Measurements from ENCODE around the gene SPINK7.
"Not testable (repeated sequence)": the region's sequence is repeated elsewhere in the genome, so short reads cannot be mapped to it uniquely, and the experiment has no call there.

SPINK7 gene
- 0 reads per million in 3 donors for total RNA-seq

DNA sequence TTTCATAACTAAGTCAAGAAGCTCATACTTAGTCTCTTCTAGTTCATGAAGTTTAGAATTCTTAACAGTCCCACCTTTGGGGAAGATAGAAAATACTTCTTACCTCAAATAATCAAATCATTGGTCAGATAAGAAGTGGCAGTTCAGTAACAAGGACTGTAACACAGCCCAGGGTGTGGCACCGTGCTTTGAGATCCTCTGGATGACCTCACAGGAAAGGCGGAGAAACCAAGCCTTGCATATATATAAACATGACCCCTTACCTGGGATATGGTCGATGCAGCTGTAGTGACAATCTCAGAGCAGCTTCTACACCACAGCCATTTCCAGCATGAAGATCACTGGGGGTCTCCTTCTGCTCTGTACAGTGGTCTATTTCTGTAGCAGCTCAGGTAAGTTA is at the start of gene SPINK7:
TSS of gene SPINK7 (plus strand) at position 271 of the 400 bp plus-strand sequence. CDS start at position 332, 61 bp downstream.
- Histone ChIP-seq H3K4me3 (ENCODE audit: insufficient read depth, low read depth, low read length, poor library complexity, severe bottlenecking) (no peak within 1 kb of the TSS), H3K4me1 (ENCODE audit: control insufficient read depth, insufficient read depth, low read length, poor library complexity, severe bottlenecking) (no peaks in the 10 kb centered on the region), H3K9me3 (ENCODE audit: control insufficient read depth, low read length) (no peaks in the 10 kb centered on the region), H3K27me3 (replicated peaks; ENCODE audit: control insufficient read depth, insufficient read depth, low read length, poor library complexity, severe bottlenecking) (no peaks in the 10 kb centered on the region), H3K36me3 (ENCODE audit: control insufficient read depth, insufficient read depth, low read length) (no peaks in the 10 kb centered on the region), H3K27ac (ENCODE audit: insufficient read depth, low read length, poor library complexity, severe bottlenecking) (no peak within 1 kb of the TSS)
- no peak for DNase-seq

DNA sequence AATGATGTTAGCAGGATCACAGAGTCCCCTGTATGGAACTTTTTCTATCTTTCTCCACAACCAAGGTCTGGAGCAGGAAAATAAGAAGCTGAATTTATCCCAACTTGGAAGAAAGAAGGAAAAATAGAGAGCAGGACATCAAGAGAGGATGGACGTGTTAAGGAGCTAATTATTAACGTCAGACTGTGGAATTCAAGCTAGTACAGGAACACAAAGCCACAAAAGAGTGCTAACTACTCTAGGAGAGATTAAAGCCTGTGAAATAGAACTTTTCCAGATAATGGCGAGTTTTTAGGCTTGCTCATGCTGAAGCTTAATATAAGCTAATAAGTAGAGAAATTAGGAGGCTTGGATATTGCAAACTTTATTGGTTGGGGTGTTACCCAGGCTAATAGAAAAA is 44.3 kb upstream of the SPINK7 start:
- Histone ChIP-seq H3K4me3 (ENCODE audit: insufficient read depth, low read depth, low read length, poor library complexity, severe bottlenecking) (no peak overlapping the region), H3K4me1 (ENCODE audit: control insufficient read depth, insufficient read depth, low read length, poor library complexity, severe bottlenecking) (no peaks in the 10 kb centered on the region), H3K27me3 (replicated peaks; ENCODE audit: control insufficient read depth, insufficient read depth, low read length, poor library complexity, severe bottlenecking) (no peaks in the 10 kb centered on the region), H3K27ac (ENCODE audit: insufficient read depth, low read length, poor library complexity, severe bottlenecking) (no peak overlapping the region), H3K9me3 (ENCODE audit: control insufficient read depth, low read length) (no peaks in the 10 kb centered on the region), H3K36me3 (ENCODE audit: control insufficient read depth, insufficient read depth, low read length) (no peaks in the 10 kb centered on the region)
- no peak for DNase-seq

GRCh38 chr5:148268566-148268965 is 43.7 kb upstream of the SPINK7 start, which contains the start of gene SPINK13:
SPINK13 (plus strand) TSS chr5:148268794; CDS start chr5:148270073, 1,279 bp downstream.
- no peaks in the 10 kb centered on the region for H3K4me1 ChIP-seq (ENCODE audit: control insufficient read depth, insufficient read depth, low read length, poor library complexity, severe bottlenecking)
- H3K27ac ChIP-seq (ENCODE audit: insufficient read depth, low read length, poor library complexity, severe bottlenecking): no peak within 1 kb of the TSS
- no peaks in the 10 kb centered on the region for H3K27me3 ChIP-seq (replicated peaks; ENCODE audit: control insufficient read depth, insufficient read depth, low read length, poor library complexity, severe bottlenecking)
- no peak for DNase-seq
- H3K4me3 ChIP-seq (ENCODE audit: insufficient read depth, low read depth, low read length, poor library complexity, severe bottlenecking): no peak within 1 kb of the TSS
- H3K9me3 ChIP-seq (ENCODE audit: control insufficient read depth, low read length): no peaks in the 10 kb centered on the region
- H3K36me3 ChIP-seq (ENCODE audit: control insufficient read depth, insufficient read depth, low read length): no peaks in the 10 kb centered on the region

GRCh38 chr5:148275129-148275528 is 37.1 kb upstream of the SPINK7 start:
- H3K27ac ChIP-seq (ENCODE audit: insufficient read depth, low read length, poor library complexity, severe bottlenecking); H3K4me3 ChIP-seq (ENCODE audit: insufficient read depth, low read depth, low read length, poor library complexity, severe bottlenecking); DNase-seq; H3K27me3 ChIP-seq (replicated peaks; ENCODE audit: control insufficient read depth, insufficient read depth, low read length, poor library complexity, severe bottlenecking); H3K4me1 ChIP-seq (ENCODE audit: control insufficient read depth, insufficient read depth, low read length, poor library complexity, severe bottlenecking); H3K36me3 ChIP-seq (ENCODE audit: control insufficient read depth, insufficient read depth, low read length); H3K9me3 ChIP-seq (ENCODE audit: control insufficient read depth, low read length): not testable (repeated sequence)

GRCh38 chr5:148280893-148281292 is 31.3 kb upstream of the SPINK7 start:
- not testable (repeated sequence) for H3K27ac ChIP-seq (ENCODE audit: insufficient read depth, low read length, poor library complexity, severe bottlenecking); H3K27me3 ChIP-seq (replicated peaks; ENCODE audit: control insufficient read depth, insufficient read depth, low read length, poor library complexity, severe bottlenecking); DNase-seq; H3K4me1 ChIP-seq (ENCODE audit: control insufficient read depth, insufficient read depth, low read length, poor library complexity, severe bottlenecking); H3K36me3 ChIP-seq (ENCODE audit: control insufficient read depth, insufficient read depth, low read length); H3K9me3 ChIP-seq (ENCODE audit: control insufficient read depth, low read length); H3K4me3 ChIP-seq (ENCODE audit: insufficient read depth, low read depth, low read length, poor library complexity, severe bottlenecking)

GRCh38 chr5:148281336-148281735 is 30.9 kb upstream of the SPINK7 start:
- not testable (repeated sequence) for H3K4me1 ChIP-seq (ENCODE audit: control insufficient read depth, insufficient read depth, low read length, poor library complexity, severe bottlenecking); H3K9me3 ChIP-seq (ENCODE audit: control insufficient read depth, low read length); H3K36me3 ChIP-seq (ENCODE audit: control insufficient read depth, insufficient read depth, low read length); H3K27ac ChIP-seq (ENCODE audit: insufficient read depth, low read length, poor library complexity, severe bottlenecking); H3K27me3 ChIP-seq (replicated peaks; ENCODE audit: control insufficient read depth, insufficient read depth, low read length, poor library complexity, severe bottlenecking); H3K4me3 ChIP-seq (ENCODE audit: insufficient read depth, low read depth, low read length, poor library complexity, severe bottlenecking); DNase-seq

- Histone ChIP-seq H3K36me3 (ENCODE audit: control insufficient read depth, insufficient read depth, low read length) (no peaks in the 10 kb centered on the region), H3K27ac (ENCODE audit: insufficient read depth, low read length, poor library complexity, severe bottlenecking) (no peak overlapping the region), H3K9me3 (ENCODE audit: control insufficient read depth, low read length) (no peaks in the 10 kb centered on the region), H3K4me1 (ENCODE audit: control insufficient read depth, insufficient read depth, low read length, poor library complexity, severe bottlenecking) (no peaks in the 10 kb centered on the region), H3K4me3 (ENCODE audit: insufficient read depth, low read depth, low read length, poor library complexity, severe bottlenecking) (no peak overlapping the region), H3K27me3 (replicated peaks; ENCODE audit: control insufficient read depth, insufficient read depth, low read length, poor library complexity, severe bottlenecking) (no peaks in the 10 kb centered on the region)
- no peak for DNase-seq
Measured at GRCh38 chr5:148290271-148291195, 21.7 kb upstream of the SPINK7 start.

- no peaks in the 10 kb centered on the region for H3K4me1 ChIP-seq (ENCODE audit: control insufficient read depth, insufficient read depth, low read length, poor library complexity, severe bottlenecking)
- H3K9me3 ChIP-seq (ENCODE audit: control insufficient read depth, low read length): no peaks in the 10 kb centered on the region
- no peak for DNase-seq
- no peak overlapping the region for H3K27ac ChIP-seq (ENCODE audit: insufficient read depth, low read length, poor library complexity, severe bottlenecking)
- H3K27me3 ChIP-seq (replicated peaks; ENCODE audit: control insufficient read depth, insufficient read depth, low read length, poor library complexity, severe bottlenecking): no peaks in the 10 kb centered on the region
- no peaks in the 10 kb centered on the region for H3K36me3 ChIP-seq (ENCODE audit: control insufficient read depth, insufficient read depth, low read length)
- no peak overlapping the region for H3K4me3 ChIP-seq (ENCODE audit: insufficient read depth, low read depth, low read length, poor library complexity, severe bottlenecking)
Measured at GRCh38 chr5:148297731-148298130, 14.5 kb upstream of the SPINK7 start.

DNA sequence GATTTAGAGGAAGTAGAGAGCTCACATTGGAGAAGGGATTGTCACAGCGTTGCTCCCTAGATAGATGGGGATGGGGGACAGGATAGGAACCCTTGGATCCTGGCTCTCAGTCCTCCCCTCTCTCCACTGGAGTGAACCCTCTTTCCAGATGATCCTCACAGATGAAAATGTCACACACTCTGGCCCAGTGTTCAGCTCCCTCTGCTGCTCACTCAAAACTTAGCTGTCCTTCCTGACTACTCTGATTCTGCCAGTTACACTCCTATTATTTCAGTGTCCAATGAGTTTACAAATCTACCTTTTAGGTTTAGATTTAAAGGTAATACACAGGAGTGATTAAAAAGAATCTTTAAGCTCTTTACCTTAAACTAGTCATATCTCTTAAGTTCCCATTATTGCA is 5.8 kb upstream of the SPINK7 start:
- Histone ChIP-seq H3K36me3 (ENCODE audit: control insufficient read depth, insufficient read depth, low read length) (no peaks in the 10 kb centered on the region), H3K4me1 (ENCODE audit: control insufficient read depth, insufficient read depth, low read length, poor library complexity, severe bottlenecking) (no peaks in the 10 kb centered on the region), H3K9me3 (ENCODE audit: control insufficient read depth, low read length) (no peaks in the 10 kb centered on the region), H3K27ac (ENCODE audit: insufficient read depth, low read length, poor library complexity, severe bottlenecking) (no peak overlapping the region), H3K4me3 (ENCODE audit: insufficient read depth, low read depth, low read length, poor library complexity, severe bottlenecking) (no peak overlapping the region), H3K27me3 (replicated peaks; ENCODE audit: control insufficient read depth, insufficient read depth, low read length, poor library complexity, severe bottlenecking) (no peaks in the 10 kb centered on the region)
- DNase-seq: no peak

GRCh38 chr5:148309019-148309418 is 3.2 kb upstream of the SPINK7 start:
- Histone ChIP-seq H3K36me3 (ENCODE audit: control insufficient read depth, insufficient read depth, low read length) (no peaks in the 10 kb centered on the region), H3K27me3 (replicated peaks; ENCODE audit: control insufficient read depth, insufficient read depth, low read length, poor library complexity, severe bottlenecking) (no peaks in the 10 kb centered on the region), H3K4me1 (ENCODE audit: control insufficient read depth, insufficient read depth, low read length, poor library complexity, severe bottlenecking) (no peaks in the 10 kb centered on the region), H3K9me3 (ENCODE audit: control insufficient read depth, low read length) (no peaks in the 10 kb centered on the region), H3K4me3 (ENCODE audit: insufficient read depth, low read depth, low read length, poor library complexity, severe bottlenecking) (no peak overlapping the region), H3K27ac (ENCODE audit: insufficient read depth, low read length, poor library complexity, severe bottlenecking) (no peak overlapping the region)
- DNase-seq: no peak
